Mucosa of gallbladder (tissue), 1 donor: ENCODE data around the gene OR5C1. TPM values are rescaled to one million over a fixed set of nuclear protein-coding genes. Genes with fewer than 3 reads are reported as not detected.
"Not testable (repeated sequence)": the region's sequence is repeated elsewhere in the genome, so short reads cannot be mapped to it uniquely, and the experiment has no call there.

ENCODE experiments used
- DNase-seq: peaks from one replicate; pipeline ENCODE4 v3.0.0-alpha.2; 2020; ENCODE audit warnings: low spot score
- total RNA-seq: library from RNA; stranded (reverse); gene quantifications from one replicate; pipeline ENCODE4 v1.2.1, GENCODE V29; 2021
- donor health status: DM: no; HTN: no; CAD: no.

The OR5C1 gene
- total RNA-seq = not detected

- DNase-seq = no peak
Observed at GRCh38 chr9:122788831-122789230, at the start of gene OR5C1. OR5C1 (plus strand) TSS chr9:122788933; CDS start chr9:122788933, 0 bp downstream.

GRCh38 chr9:122742003-122742402, 46.7 kb upstream of the OR5C1 start, which contains the start of gene OR1L6:
OR1L6 (plus strand) TSS chr9:122742303; CDS start chr9:122749848, 7,545 bp downstream.
- DNase-seq = no peak

- DNase-seq = no peak
Observed at GRCh38 chr9:122754825-122755224, 33.9 kb upstream of the OR5C1 start.

GRCh38 chr9:122767817-122768216, 20.9 kb upstream of the OR5C1 start:
- no peak for DNase-seq

GRCh38 chr9:122777052-122777451, 11.7 kb upstream of the OR5C1 start:
- no peak for DNase-seq

- DNase-seq = no peak
Observed at GRCh38 chr9:122777935-122778627, 10.7 kb upstream of the OR5C1 start.

GRCh38 chr9:122779181-122779580, 9.6 kb upstream of the OR5C1 start:
- no peak for DNase-seq

- no peak for DNase-seq
Observed at GRCh38 chr9:122780026-122780425, 8.7 kb upstream of the OR5C1 start.

- no peak for DNase-seq
Observed at GRCh38 chr9:122781671-122782070, 7.1 kb upstream of the OR5C1 start.

GRCh38 chr9:122785269-122785668, 3.5 kb upstream of the OR5C1 start:
- no peak for DNase-seq

- DNase-seq = no peak
Observed at GRCh38 chr9:122786338-122786737, 2.4 kb upstream of the OR5C1 start.

GRCh38 chr9:122789256-122790046, 718 bp downstream of the OR5C1 start:
- DNase-seq = no peak

GRCh38 chr9:122791872-122792669, 3.3 kb downstream of the OR5C1 start:
- no peak for DNase-seq

GRCh38 chr9:122797316-122798063, 8.8 kb downstream of the OR5C1 start:
- DNase-seq = no peak

GRCh38 chr9:122800066-122801060, 11.6 kb downstream of the OR5C1 start, which contains the start of gene OR1K1:
OR1K1 (plus strand) TSS chr9:122800123; CDS start chr9:122800123, 0 bp downstream.
- no peak for DNase-seq

GRCh38 chr9:122806661-122807060, 17.9 kb downstream of the OR5C1 start:
- DNase-seq = no peak

GRCh38 chr9:122807271-122807900, 18.7 kb downstream of the OR5C1 start:
- DNase-seq = no peak

- no peak for DNase-seq
Observed at GRCh38 chr9:122808141-122808540, 19.4 kb downstream of the OR5C1 start.

GRCh38 chr9:122809261-122809660, 20.5 kb downstream of the OR5C1 start:
- not testable (repeated sequence) for DNase-seq
